Neural cell (in vitro differentiated cells): ENCODE measurements around the gene MYL4. TPM values are rescaled to one million over a fixed set of nuclear protein-coding genes. Genes with fewer than 3 reads are reported as not detected.
A peak's percentile ranks its signal among the peaks of the same experiment; 100 is the strongest.

Experiments used
- H2AFZ ChIP-seq: fragments of 200-600, 300-800 bp; sonication (generic), shearing (Covaris generic); 2 replicates; pipeline ENCODE4 v1.6.0; 2014; ENCODE audit warnings: low read depth, mild to moderate bottlenecking, antibody characterized with exemption, low read length, moderate library complexity
- H3F3A ChIP-seq: fragments of 200-600 bp; shearing (Covaris generic); 2 replicates; pipeline ENCODE4 v1.6.1; 2016; ENCODE audit warnings: mild to moderate bottlenecking, moderate library complexity, mixed read lengths, antibody characterized with exemption, low read length; ENCODE audit not compliant: insufficient read depth, poor library complexity, severe bottlenecking
- H3K27ac ChIP-seq: fragments of 200-600, 300-800 bp; sonication (generic), shearing (Covaris generic); 2 replicates; pipeline ENCODE4 v1.5.1; 2014; ENCODE audit warnings: mild to moderate bottlenecking, low read length, moderate library complexity
- H3K27me3 ChIP-seq: fragments of 300-800, 200-600 bp; sonication (generic), shearing (Covaris generic); 2 replicates; pipeline ENCODE4 v1.6.0; 2014; ENCODE audit warnings: mild to moderate bottlenecking, low read depth, low read length, moderate library complexity; ENCODE audit not compliant: insufficient read depth
- H3K36me3 ChIP-seq: fragments of 300-800, 200-600 bp; sonication (generic), shearing (Covaris generic); 2 replicates; pipeline ENCODE4 v1.5.1; 2014; ENCODE audit warnings: mild to moderate bottlenecking, antibody characterized with exemption, low read length, moderate library complexity; ENCODE audit not compliant: insufficient read depth
- H3K4me2 ChIP-seq: fragments of 300-800, 200-600 bp; sonication (generic), shearing (Covaris generic); 2 replicates; pipeline ENCODE4 v1.6.0; 2014; ENCODE audit warnings: mild to moderate bottlenecking, low read length
- H3K4me3 ChIP-seq: fragments of 300-800, 200-600 bp; sonication (generic), shearing (Covaris generic); 2 replicates; pipeline ENCODE4 v1.5.1; 2014; ENCODE audit warnings: mild to moderate bottlenecking, low read length, moderate library complexity
- H3K79me2 ChIP-seq: fragments of 200-600 bp; shearing (Covaris generic); replicated peaks from 2 replicates; pipeline ENCODE4 v1.6.0; 2014; ENCODE audit warnings: mild to moderate bottlenecking, low read length, moderate library complexity; ENCODE audit not compliant: insufficient read depth
- H3K9ac ChIP-seq: fragments of 300-800, 200-600 bp; sonication (generic), shearing (Covaris generic); 2 replicates; pipeline ENCODE4 v1.6.1; 2016; ENCODE audit warnings: mild to moderate bottlenecking, low read length, mixed read lengths
- H3K9me2 ChIP-seq: fragments of 200-600 bp; shearing (Covaris generic); 2 replicates; pipeline ENCODE4 v1.6.1; 2016; ENCODE audit warnings: mild to moderate bottlenecking, low read length, mixed read lengths; ENCODE audit not compliant: insufficient read depth
- H3K9me3 ChIP-seq: fragments of 200-600, 300-800 bp; sonication (generic), shearing (Covaris generic); 2 replicates; pipeline ENCODE4 v1.6.1; 2016; ENCODE audit warnings: mild to moderate bottlenecking, mixed run types, low read length, moderate library complexity, mixed read lengths
- H4K20me1 ChIP-seq: fragments of 200-600 bp; shearing (Covaris generic); 2 replicates; pipeline ENCODE4 v1.6.1; 2016; ENCODE audit warnings: mild to moderate bottlenecking, mixed run types; ENCODE audit not compliant: insufficient read depth
- CTCF ChIP-seq: fragments of 450-650 bp; IDR thresholded peaks from 2 replicates; pipeline ENCODE4 v1.5.1; 2014; ENCODE audit warnings: antibody characterized with exemption, mild to moderate bottlenecking, moderate library complexity; ENCODE audit not compliant: poor library complexity, severe bottlenecking
- EP300 ChIP-seq: fragments of 450-650 bp; conservative IDR thresholded peaks from 2 replicates; pipeline ENCODE4 v1.6.1; 2014; ENCODE audit warnings: antibody characterized with exemption, mild to moderate bottlenecking, moderate library complexity; ENCODE audit not compliant: poor library complexity, severe bottlenecking
- EZH2 ChIP-seq: fragments of 200-600, 300-800 bp; shearing (Covaris generic), sonication (generic); IDR thresholded peaks from 2 replicates; pipeline ENCODE4 v1.6.1; 2014; ENCODE audit warnings: antibody characterized with exemption, low read length, borderline replicate concordance, mild to moderate bottlenecking; ENCODE audit not compliant: insufficient read depth, poor library complexity, severe bottlenecking
- MXI1 ChIP-seq: fragments of 450-650 bp; conservative IDR thresholded peaks from 2 replicates; pipeline ENCODE4 v1.6.1; 2014; ENCODE audit warnings: antibody characterized with exemption, mild to moderate bottlenecking; ENCODE audit not compliant: poor library complexity, severe bottlenecking
- POLR2AphosphoS5 ChIP-seq: IDR thresholded peaks from 2 replicates; pipeline ENCODE4 v1.6.1; 2012
- RAD21 ChIP-seq: fragments of 450-650 bp; conservative IDR thresholded peaks from 2 replicates; pipeline ENCODE4 v1.6.1; 2014; ENCODE audit warnings: antibody characterized with exemption, mild to moderate bottlenecking, moderate library complexity
- REST ChIP-seq: IDR thresholded peaks from 2 replicates; pipeline ENCODE4 v1.6.1; 2012; ENCODE audit warnings: borderline replicate concordance
- SMC3 ChIP-seq: fragments of 450-650 bp; conservative IDR thresholded peaks from 2 replicates; pipeline ENCODE4 v1.6.1; 2014; ENCODE audit warnings: antibody characterized with exemption, mild to moderate bottlenecking, moderate library complexity; ENCODE audit not compliant: poor library complexity
- TAF1 ChIP-seq: IDR thresholded peaks from 2 replicates; pipeline ENCODE4 v1.6.1; 2012; ENCODE audit warnings: low read depth
- polyA plus RNA-seq: library from polyadenylated mRNA; depleted of rRNA; stranded (reverse); fragments of >200 nt; gene quantifications from 2 replicates; pipeline ENCODE4 v1.2.3, GENCODE V29; 2014

Gene MYL4
- polyA plus RNA-seq, 1 donor from 2014 or later, result not detected

GRCh38 chr17:47229535-47230443, 20.6 kb downstream of the MYL4 start:
- no peak overlapping the region for H3K4me3 ChIP-seq
- H3K27ac ChIP-seq, result no peak overlapping the region
- H3K4me2 ChIP-seq, result no peak overlapping the region
- no peaks in the 10 kb centered on the region for H3K27me3 ChIP-seq
- H3K9ac ChIP-seq, result no peak overlapping the region
- no peaks in the 10 kb centered on the region for H3K9me2 ChIP-seq
- H4K20me1 ChIP-seq, result no peaks in the 10 kb centered on the region
- TF ChIP-seq TAF1 (no peak), EZH2 (no peak), EP300 (no peak), CTCF (peak; percentile 97), SMC3 (peak; percentile 95), MXI1 (peak; percentile 66), RAD21 (peak; percentile 92), REST (no peak), POLR2AphosphoS5 (no peak)
- no peaks in the 10 kb centered on the region for H3K36me3 ChIP-seq
- no peaks in the 10 kb centered on the region for H3K9me3 ChIP-seq
- H3F3A ChIP-seq, result no peaks in the 10 kb centered on the region
- H3K79me2 ChIP-seq, result no peaks in the 10 kb centered on the region
- H2AFZ ChIP-seq, result no peak overlapping the region

- H3K4me2 ChIP-seq, result no peak overlapping the region
- no peak overlapping the region for H3K9ac ChIP-seq
- H3K27ac ChIP-seq, result no peak overlapping the region
- H3K4me3 ChIP-seq, result no peak overlapping the region
- H3K9me3 ChIP-seq, result no peaks in the 10 kb centered on the region
- no peaks in the 10 kb centered on the region for H3K36me3 ChIP-seq
- no peaks in the 10 kb centered on the region for H3K9me2 ChIP-seq
- no peaks in the 10 kb centered on the region for H4K20me1 ChIP-seq
- H3K27me3 ChIP-seq, result no peaks in the 10 kb centered on the region
- no peaks in the 10 kb centered on the region for H3K79me2 ChIP-seq
- H3F3A ChIP-seq, result no peaks in the 10 kb centered on the region
- no peak overlapping the region for H2AFZ ChIP-seq
- no peak for TF ChIP-seq EP300
- no peak for TF ChIP-seq RAD21
- TF ChIP-seq EZH2, result no peak
- TF ChIP-seq TAF1, result no peak
- no peak for TF ChIP-seq CTCF
- TF ChIP-seq REST, result no peak
- no peak for TF ChIP-seq MXI1
- TF ChIP-seq POLR2AphosphoS5, result no peak
- TF ChIP-seq SMC3, result no peak
Observed at GRCh38 chr17:47230864-47231263, 21.7 kb downstream of the MYL4 start.
